PC-3 (cell line): ENCODE data around the gene RAD23A. TPM values are rescaled to one million over a fixed set of nuclear protein-coding genes. Genes with fewer than 3 reads are reported as not detected.
"Not testable (repeated sequence)": the region's sequence is repeated elsewhere in the genome, so short reads cannot be mapped to it uniquely, and the experiment has no call there.

Experiments used
- ATAC-seq: fragments of 200-7000 bp; cut with Tn5 transposase; 2 replicates; pipeline ENCODE4 v1.9.1; 2020; ENCODE audit warnings: mild to moderate bottlenecking, moderate library complexity
- BruUV-seq: library from RNA; stranded (reverse); fragments of 400-500 nt; replicated peaks from 2 replicates; lab custom pipeline; 2021; lab: Mats Ljungman, UMichigan
- CTCF ChIA-PET: fragments of 300-600 bp; sonication (Branson Sonifier 250); formaldehyde crosslinking; loops from one replicate; lab custom pipeline; 2022; ENCODE audit warnings: antibody characterized with exemption; lab: Charles Lee
- POLR2A ChIA-PET: fragments of 300-600 bp; sonication (Branson Sonifier 250); formaldehyde crosslinking; loops from one replicate; lab custom pipeline; 2022; ENCODE audit warnings: antibody characterized with exemption; ENCODE audit not compliant: unreplicated experiment; lab: Charles Lee
- DNase-seq: peaks from one replicate; pipeline ENCODE4 v3.0.0-alpha.2; 2015
- H2AFZ ChIP-seq: fragments of 300-600 bp; sonication (generic); 2 replicates; pipeline ENCODE4 v1.6.0; 2016; ENCODE audit warnings: antibody characterized with exemption, low read length
- H3F3A ChIP-seq: fragments of 300-600 bp; sonication (generic); one replicate; pipeline ENCODE4 v1.6.0; 2017; ENCODE audit warnings: antibody characterized with exemption, low read length, control low read depth, mild to moderate bottlenecking; ENCODE audit not compliant: unreplicated experiment
- H3K27ac ChIP-seq: fragments of 300-600 bp; sonication (generic); 2 replicates; pipeline ENCODE4 v1.5.1; 2016; ENCODE audit warnings: mild to moderate bottlenecking, low read length
- H3K27me3 ChIP-seq: fragments of 300-600 bp; sonication (generic); 2 replicates; pipeline ENCODE4 v1.6.1; 2016; ENCODE audit warnings: low read length, mixed read lengths
- H3K36me3 ChIP-seq: fragments of 300-600 bp; sonication (generic); 2 replicates; pipeline ENCODE4 v1.6.1; 2016; ENCODE audit warnings: low read depth, mixed run types, low read length, mixed read lengths
- H3K4me1 ChIP-seq: fragments of 300-600 bp; sonication (generic); 2 replicates; pipeline ENCODE4 v1.5.1; 2016; ENCODE audit warnings: low read length; ENCODE audit not compliant: insufficient read depth
- H3K4me2 ChIP-seq: fragments of 300-600 bp; sonication (generic); 2 replicates; pipeline ENCODE4 v1.6.0; 2016; ENCODE audit warnings: low read length
- H3K4me3 ChIP-seq: fragments of 300-600 bp; sonication (generic); 2 replicates; pipeline ENCODE4 v1.5.1; 2016; ENCODE audit warnings: mild to moderate bottlenecking, low read length, mixed read lengths
- H3K79me2 ChIP-seq: fragments of 300-600 bp; sonication (generic); 2 replicates; pipeline ENCODE4 v1.6.1; 2017; ENCODE audit warnings: low read length, mixed read lengths
- H3K9ac ChIP-seq: fragments of 300-600 bp; sonication (generic); 2 replicates; pipeline ENCODE4 v1.6.0; 2016; ENCODE audit warnings: mild to moderate bottlenecking, low read length
- H3K9me2 ChIP-seq: fragments of 300-600 bp; sonication (generic); replicated peaks from 2 replicates; pipeline ENCODE4 v1.6.1; 2016; ENCODE audit warnings: mixed run types, low read length, mixed read lengths
- H3K9me3 ChIP-seq: fragments of 300-600 bp; sonication (generic); 2 replicates; pipeline ENCODE4 v1.6.1; 2016; ENCODE audit warnings: low read length, mixed read lengths
- H4K20me1 ChIP-seq: fragments of 300-600 bp; sonication (generic); 2 replicates; pipeline ENCODE4 v1.6.1; 2016; ENCODE audit warnings: low read length, mixed read lengths
- CTCF ChIP-seq: fragments of 300-600 bp; sonication (generic); conservative IDR thresholded peaks from 2 replicates; pipeline ENCODE4 v1.5.1; 2017; ENCODE audit warnings: antibody characterized with exemption, low read depth, mild to moderate bottlenecking, low read length
- EZH2 ChIP-seq: fragments of 300-600 bp; sonication (generic); IDR thresholded peaks from one replicate; pipeline ENCODE4 v1.6.1; 2017; ENCODE audit warnings: antibody characterized with exemption, mild to moderate bottlenecking, low read length; ENCODE audit not compliant: unreplicated experiment
- EZH2phosphoT487 ChIP-seq: fragments of 300-600 bp; sonication (generic); IDR thresholded peaks from 2 replicates; pipeline ENCODE4 v1.6.1; 2018; ENCODE audit warnings: mild to moderate bottlenecking, antibody characterized with exemption, low read length, borderline replicate concordance
- intact Hi-C: fragments of 100-400 bp; cut with micrococcal nuclease; formaldehyde crosslinking; loops from 2 replicates; pipeline ENCODE4 v1.9.0; 2023
- total RNA-seq: library from RNA; depleted of rRNA; stranded (reverse); fragments of >200 nt; gene quantifications from 2 replicates; pipeline ENCODE4 v1.2.3, GENCODE V29; 2014

Gene RAD23A
- total RNA-seq, 1 experiment from 2014 or later: 418 TPM

GRCh38 chr19:12948612-12949362 is 3.1 kb downstream of the RAD23A start:
- no peak overlapping the region for H3K9ac ChIP-seq
- no peak overlapping the region for H3K4me3 ChIP-seq
- intact Hi-C loops: no loop called here
- H3F3A ChIP-seq: peaks cover 15% of the 10 kb centered on the region
- peaks cover 40% of the 10 kb centered on the region for H3K79me2 ChIP-seq
- TF ChIP-seq EZH2 (no peak), EZH2phosphoT487 (no peak), CTCF (no peak)
- ATAC-seq (no peak), DNase-seq (no peak)
- no peaks in the 10 kb centered on the region for H3K27me3 ChIP-seq
- no peak overlapping the region for H3K27ac ChIP-seq
- peaks cover 23% of the 10 kb centered on the region for H3K4me1 ChIP-seq
- no peak overlapping the region for H3K4me2 ChIP-seq
- ChIA-PET POLR2A (no interaction called here), CTCF (no interaction called here)
- H3K36me3 ChIP-seq: peaks cover 46% of the 10 kb centered on the region
- no peaks in the 10 kb centered on the region for H4K20me1 ChIP-seq
- H3K9me2 ChIP-seq: no peaks in the 10 kb centered on the region
- no peaks in the 10 kb centered on the region for H3K9me3 ChIP-seq
- no peak overlapping the region for H2AFZ ChIP-seq
- BruUV-seq: no TSS peak

GRCh38 chr19:12949363-12950283 is 4.0 kb downstream of the RAD23A start:
- H3K9me3 ChIP-seq: no peaks in the 10 kb centered on the region
- H3K4me1 ChIP-seq: peaks cover 23% of the 10 kb centered on the region
- intact Hi-C loops: no loop called here
- H3K4me2 ChIP-seq: no peak overlapping the region
- peaks cover 7% of the 10 kb centered on the region for H3F3A ChIP-seq
- H3K9me2 ChIP-seq: no peaks in the 10 kb centered on the region
- peaks cover 48% of the 10 kb centered on the region for H3K79me2 ChIP-seq
- ATAC-seq (no peak), DNase-seq (no peak)
- H3K27me3 ChIP-seq: no peaks in the 10 kb centered on the region
- H4K20me1 ChIP-seq: no peaks in the 10 kb centered on the region
- no peak overlapping the region for H3K27ac ChIP-seq
- H2AFZ ChIP-seq: no peak overlapping the region
- TF ChIP-seq EZH2phosphoT487: no peak
- no peak for TF ChIP-seq EZH2
- TF ChIP-seq CTCF: no peak
- ChIA-PET CTCF (no interaction called here), POLR2A (interaction anchor here (0.5 kb wide), 1 partner anchor 78 kb away, joined by 7 read pairs; no protein-coding TSS in a partner anchor)
- peaks cover 47% of the 10 kb centered on the region for H3K36me3 ChIP-seq
- H3K9ac ChIP-seq: no peak overlapping the region
- BruUV-seq: no TSS peak
- no peak overlapping the region for H3K4me3 ChIP-seq

- H3K4me2 ChIP-seq, intact Hi-C loops, H3K9me3 ChIP-seq, DNase-seq, ATAC-seq, H3K4me3 ChIP-seq, H3F3A ChIP-seq, H3K27me3 ChIP-seq, H4K20me1 ChIP-seq, BruUV-seq, H2AFZ ChIP-seq, POLR2A ChIA-PET, H3K9me2 ChIP-seq: not testable (repeated sequence)
- H3K36me3 ChIP-seq: peaks cover 46% of the 10 kb centered on the region
- H3K79me2 ChIP-seq: peaks cover 61% of the 10 kb centered on the region
- 0 out of 2 replicates have a peak overlapping the region, but pooled peaks have one; percentile 51 for H3K9ac ChIP-seq
- H3K4me1 ChIP-seq: peaks cover 26% of the 10 kb centered on the region
- H3K27ac ChIP-seq: peak overlapping the region; percentile 87
- CTCF ChIA-PET: interaction anchor here (0.5 kb wide), 1 partner anchor 25 kb away, joined by 3 read pairs; no protein-coding TSS in a partner anchor
These were observed 6.4 kb downstream of the RAD23A start for GRCh38 chr19:12952050-12952449.
